GM18907 (cell line): ENCODE results near the gene JRKL.
"Not testable (repeated sequence)": the region's sequence is repeated elsewhere in the genome, so short reads cannot be mapped to it uniquely, and the experiment has no call there.

Experiments
- ATAC-seq: cut with Tn5 transposase; IDR thresholded peaks from one replicate; pipeline ENCODE4 v1.9.1; 2021; ENCODE audit warnings: mild to moderate bottlenecking, moderate library complexity; ENCODE audit not compliant: unreplicated experiment

JRKL gene

DNA sequence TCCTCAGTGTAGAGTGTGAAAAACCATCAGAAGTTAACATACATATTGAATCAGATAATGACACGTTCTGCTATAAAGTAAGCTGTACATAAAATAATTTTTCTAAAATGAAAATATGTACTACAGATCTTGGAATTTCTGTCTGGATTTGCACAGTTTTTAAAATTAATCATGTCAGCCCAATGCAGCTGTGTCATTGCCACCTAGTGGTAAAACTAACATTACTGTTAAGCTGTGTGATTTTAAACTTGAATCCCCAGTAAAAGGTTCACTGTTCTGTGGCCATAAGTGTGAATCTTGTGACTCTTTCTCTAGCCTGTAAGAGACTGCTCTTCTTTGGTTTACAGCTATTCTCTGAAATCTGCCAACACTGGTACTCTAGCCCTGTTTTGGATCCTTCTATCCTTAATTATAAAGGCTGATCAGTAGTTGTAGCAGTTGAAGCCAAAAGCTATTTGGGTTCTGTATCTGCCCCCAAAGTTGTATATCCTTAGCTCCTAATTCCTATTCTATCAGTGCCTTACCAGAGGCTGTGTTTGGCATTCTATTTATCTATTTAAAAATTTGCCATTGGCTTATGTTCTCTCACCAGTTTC, 4.0 kb downstream of the JRKL start:
- no peak for ATAC-seq

DNA sequence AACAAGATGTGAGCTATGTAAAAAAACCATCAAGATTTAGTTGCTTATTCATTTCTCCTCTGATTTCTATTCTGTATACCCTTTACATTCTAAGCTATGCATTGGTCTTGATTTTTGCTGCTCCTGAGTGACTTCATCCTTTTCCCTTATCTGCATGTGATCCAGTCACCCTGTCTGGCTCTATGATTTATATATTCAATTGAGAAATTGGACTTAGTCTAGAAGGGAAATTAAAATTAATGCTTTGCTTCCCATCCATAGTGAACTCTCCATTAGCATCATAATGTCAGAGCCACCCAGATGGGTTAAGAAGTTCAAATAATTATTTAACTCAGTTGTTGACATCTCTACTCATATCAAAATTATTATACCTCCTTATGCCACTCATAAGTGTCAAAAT, 5.0 kb downstream of the JRKL start:
- ATAC-seq: no peak

DNA sequence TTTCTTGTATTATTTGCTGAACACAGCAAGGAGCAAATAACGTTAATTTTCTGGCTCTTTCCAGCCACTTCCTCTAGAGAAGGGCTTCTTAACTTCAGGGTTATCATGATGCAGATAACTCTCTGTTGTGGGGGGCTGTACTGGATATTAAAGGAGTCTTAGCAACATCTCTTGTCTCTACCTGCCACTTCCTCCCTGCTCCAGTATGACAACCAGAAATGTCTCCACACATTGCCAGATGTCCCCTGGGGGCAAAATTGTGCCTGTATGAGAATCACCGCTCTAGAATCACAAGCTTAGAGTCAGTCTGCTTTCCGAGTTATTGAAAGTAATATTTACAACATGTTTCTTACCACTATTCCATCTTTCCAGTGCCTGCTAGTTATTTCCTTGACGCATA, 6.8 kb downstream of the JRKL start:
- no peak for ATAC-seq

DNA sequence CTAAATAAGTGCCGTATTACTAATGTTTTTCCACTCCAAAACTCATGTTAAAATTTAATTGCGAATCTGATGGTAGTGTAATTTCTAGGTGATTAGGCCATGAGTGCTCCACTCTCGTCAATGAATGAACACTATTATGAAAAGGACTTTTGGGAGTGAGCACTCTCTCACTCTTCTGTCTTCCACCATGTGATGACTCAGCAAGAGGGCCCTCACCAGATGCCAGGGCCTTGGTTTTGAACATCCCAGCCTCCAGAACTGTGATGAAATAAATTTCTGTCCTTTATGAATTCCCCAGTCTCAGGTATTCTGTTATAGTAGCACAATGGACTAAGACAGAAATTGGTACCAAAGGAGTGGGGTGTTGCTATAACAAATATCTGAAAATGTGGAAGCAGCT, 8.1 kb downstream of the JRKL start:
- ATAC-seq: no peak

DNA sequence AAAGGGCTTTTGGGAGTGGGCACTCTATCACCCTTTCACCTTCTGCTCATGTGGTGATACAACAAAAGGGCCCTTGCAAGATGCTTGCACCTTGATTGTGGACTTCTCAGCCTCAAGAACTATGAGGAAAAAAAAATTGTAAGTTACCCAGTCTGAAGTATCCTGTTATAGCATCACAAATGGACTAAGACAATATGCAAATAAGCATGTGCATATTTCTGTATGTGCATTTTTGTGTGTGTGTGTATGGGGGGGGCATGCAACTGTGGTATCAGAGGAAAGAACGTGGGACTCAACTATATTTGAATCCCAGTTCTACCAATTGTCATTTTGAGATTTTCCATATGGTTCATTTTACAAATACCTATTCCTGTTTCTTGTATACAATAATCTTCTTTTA, 10.9 kb downstream of the JRKL start:
- no peak for ATAC-seq

DNA sequence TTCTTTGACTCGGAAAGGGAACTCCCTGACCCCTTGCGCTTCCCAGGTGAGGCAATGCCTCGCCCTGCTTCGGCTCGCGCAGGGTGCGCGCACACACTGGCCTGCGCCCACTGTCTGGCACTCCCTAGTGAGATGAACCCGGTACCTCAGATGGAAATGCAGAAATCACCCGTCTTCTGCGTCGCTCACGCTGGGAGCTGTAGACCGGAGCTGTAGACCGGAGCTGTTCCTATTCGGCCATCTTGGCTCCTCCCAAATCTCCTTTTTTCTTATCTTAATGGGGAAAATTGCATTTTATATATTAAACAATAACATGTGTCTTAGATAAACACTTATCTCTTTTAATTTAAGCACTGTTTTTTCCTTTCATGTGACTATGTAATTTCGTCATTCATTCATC, 21.6 kb downstream of the JRKL start:
- not testable (repeated sequence) for ATAC-seq

DNA sequence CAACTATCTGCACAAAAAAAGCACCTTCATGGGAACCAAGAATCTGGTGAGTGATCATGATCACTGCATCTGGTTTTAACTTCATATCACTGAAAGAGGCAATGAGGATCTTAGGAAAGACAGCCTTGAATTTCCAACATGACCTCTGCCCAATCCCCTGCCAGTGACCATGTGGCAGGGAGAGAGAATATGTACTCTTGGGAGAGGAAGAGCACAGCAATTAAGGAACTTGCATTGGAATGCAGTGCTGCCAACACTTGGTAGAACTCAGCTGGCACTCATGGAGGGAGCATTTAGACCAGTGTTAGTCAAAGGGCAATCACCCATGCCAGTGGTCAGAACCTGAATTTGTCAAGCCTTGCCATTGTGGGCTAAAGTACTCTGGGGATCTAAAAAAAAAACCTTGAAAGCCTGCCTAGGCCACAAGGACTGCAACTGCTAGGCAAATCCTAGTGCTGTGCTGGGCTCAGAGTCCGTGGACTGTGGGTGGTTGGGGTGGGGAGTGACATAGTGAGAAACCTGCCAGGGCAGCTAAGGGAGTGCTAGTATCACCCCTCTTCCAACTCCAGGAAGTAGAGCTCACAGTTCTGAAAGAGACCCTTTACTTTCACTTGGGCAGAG, 23.1 kb downstream of the JRKL start:
- no peak for ATAC-seq

DNA sequence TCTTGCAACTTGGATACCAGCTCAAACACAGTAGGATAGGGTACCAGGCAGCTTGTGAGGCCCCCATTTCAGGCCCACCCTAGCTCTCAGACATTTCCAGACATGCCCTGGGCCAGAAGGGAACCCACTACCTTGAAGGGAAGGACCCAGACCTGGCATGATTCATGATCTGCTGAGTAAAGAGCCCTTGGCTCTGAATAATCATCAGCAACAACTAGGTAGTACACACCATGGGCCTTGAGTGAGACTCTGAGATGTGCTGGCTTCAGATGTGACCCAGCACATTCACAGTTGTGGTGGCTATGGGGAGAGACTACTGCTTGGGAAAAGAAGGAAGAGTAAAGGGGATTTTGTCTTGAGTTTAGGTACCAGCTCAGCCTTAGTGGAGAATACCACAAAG, 23.6 kb downstream of the JRKL start:
- no peak for ATAC-seq

DNA sequence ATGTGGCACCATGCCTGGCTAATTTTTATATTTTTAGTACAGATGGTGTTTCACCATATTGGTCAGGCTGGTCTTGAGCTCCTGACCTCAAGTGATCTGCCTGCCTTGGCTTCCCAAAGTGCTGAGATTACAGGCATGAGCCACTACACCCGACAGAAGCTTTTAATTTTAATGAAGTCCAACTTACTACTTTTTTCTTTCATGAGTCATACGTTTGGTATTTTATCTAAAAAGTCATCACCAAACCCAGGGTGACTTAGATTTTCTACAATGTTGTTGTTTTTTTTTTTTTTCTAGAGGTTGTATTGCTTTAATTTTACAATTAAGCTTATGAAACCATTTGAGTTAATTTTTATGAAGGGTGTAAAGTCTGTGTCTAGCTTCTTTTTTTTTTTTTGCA, 34.9 kb downstream of the JRKL start:
- ATAC-seq: no peak

DNA sequence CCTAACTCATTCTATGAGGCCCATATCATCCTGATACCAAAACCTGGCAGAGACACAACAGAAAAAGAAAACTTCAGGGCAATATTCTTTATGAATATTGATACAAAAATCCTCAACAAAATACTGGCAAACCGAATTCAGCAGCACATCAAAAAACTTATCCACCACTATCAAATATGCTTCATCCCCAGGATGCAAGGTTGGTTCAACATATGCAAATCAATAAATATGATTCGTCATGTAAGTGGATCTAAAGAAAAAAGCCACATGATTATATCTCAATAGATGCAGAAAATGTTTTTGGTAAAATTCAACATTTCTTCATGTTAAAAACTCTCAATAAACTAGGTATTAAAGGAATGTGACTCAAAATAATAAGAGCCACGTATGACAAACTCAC, 40.9 kb downstream of the JRKL start:
- no peak for ATAC-seq

DNA sequence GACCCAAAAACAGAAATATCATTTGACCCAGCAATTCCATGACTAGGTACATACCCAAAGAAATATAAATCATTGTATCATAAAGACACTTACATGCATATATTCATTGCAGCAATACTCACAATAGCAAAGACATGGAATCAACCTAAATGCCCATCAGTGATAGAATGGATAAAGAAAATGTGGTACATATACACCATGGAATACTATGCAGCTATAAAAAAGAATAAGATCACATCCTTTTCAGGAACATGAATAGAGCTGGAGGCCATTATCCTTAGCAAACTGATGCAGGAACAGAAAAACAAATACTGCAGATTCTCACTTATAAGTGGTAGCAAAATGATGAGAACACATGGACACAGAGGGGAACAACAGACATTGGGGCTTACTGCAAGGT, 42.8 kb downstream of the JRKL start:
- ATAC-seq: not testable (repeated sequence)
